ENCODE measurements around the gene PLA2G6.

PLA2G6 gene

DNA sequence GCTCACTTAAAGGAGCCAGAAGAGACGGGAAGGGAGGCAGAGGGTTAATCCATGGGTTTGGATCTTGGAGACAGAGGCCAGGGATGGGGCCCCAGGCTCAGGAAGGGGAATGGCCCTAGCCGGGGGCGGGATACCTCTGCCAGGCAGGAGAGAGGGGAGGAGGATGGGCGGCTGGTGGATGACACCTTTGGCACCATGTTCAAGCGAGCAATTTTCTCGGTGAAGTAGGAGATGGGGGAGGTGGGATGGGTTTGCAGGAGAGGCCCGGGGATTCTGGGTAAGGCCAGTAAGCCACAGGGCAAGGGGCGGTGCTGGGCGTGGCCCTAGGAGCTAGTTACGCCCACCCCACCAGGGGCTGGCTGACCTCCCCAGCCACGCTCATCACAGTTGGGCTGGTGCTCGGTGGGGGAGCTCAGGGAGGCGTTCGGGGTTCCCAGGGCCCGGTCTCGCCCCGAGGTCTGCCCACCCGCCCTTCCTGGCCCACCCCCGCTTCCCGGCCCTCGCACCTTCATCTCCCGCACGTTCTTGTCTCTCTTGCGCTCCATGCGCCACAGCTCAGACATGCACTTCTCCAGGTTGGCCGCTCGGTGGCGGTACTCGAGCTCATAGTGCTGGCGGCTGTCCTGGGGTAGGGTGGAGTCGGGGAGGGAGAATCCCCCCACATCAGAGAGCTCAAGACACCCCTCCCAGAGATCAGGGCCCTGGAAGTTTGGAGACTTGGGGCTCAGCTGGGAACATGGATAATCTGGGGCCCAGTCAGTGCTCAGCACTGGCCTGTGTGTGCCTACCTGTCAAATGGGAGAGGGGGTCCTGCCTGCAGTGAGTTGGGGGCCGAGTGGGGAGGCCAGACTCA, 83.8 kb downstream of the PLA2G6 start:
- H3K27ac ChIP-seq (ENCODE audit: low read length) = no peak overlapping the region
- H3K4me3 ChIP-seq (ENCODE audit: low read length) = peak overlapping the region; percentile 21; the same call in 1 of the 2 replicates
- H3K9me3 ChIP-seq (ENCODE audit: control insufficient read depth, insufficient read depth, low read length) = no peaks in the 10 kb centered on the region
- H3K27me3 ChIP-seq (ENCODE audit: control insufficient read depth, insufficient read depth, low read length) = no peaks in the 10 kb centered on the region
- DNase-seq (ENCODE audit: low read depth, low spot score) = peak; percentile 74
- H3K36me3 ChIP-seq (ENCODE audit: control insufficient read depth, insufficient read depth, low read length) = no peaks in the 10 kb centered on the region
- H3K4me1 ChIP-seq (ENCODE audit: control insufficient read depth, insufficient read depth, low read length) = peaks cover 2% of the 10 kb centered on the region
- WGBS (ENCODE audit: insufficient coverage, insufficient read length) = no CpG with 5 or more reads among the region's 32 CpGs

DNA sequence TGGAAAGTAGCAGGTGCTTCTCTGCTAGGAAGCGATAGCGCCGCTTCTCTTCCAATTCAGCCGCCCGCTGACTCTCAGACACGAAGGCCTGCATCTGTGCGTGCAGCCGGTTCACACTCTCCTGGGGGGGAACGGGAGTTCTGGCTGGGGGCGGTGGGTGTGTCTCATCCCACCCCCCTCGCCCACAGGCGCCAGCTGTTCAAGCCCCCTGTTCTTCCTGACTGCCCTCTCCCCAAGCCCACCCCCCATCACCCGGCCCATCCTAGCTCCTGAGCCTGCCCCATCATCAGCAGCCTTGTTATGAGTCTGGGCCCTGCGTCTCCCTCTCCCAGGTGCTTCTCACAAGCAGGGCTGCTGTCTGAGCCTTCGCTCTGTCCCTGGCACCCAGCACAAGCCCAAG, 84.6 kb downstream of the PLA2G6 start:
- no peaks in the 10 kb centered on the region for H3K36me3 ChIP-seq (ENCODE audit: control insufficient read depth, insufficient read depth, low read length)
- no peak for DNase-seq (ENCODE audit: low read depth, low spot score)
- H3K9me3 ChIP-seq (ENCODE audit: control insufficient read depth, insufficient read depth, low read length) = no peaks in the 10 kb centered on the region
- H3K27me3 ChIP-seq (ENCODE audit: control insufficient read depth, insufficient read depth, low read length) = no peaks in the 10 kb centered on the region
- no peak overlapping the region for H3K27ac ChIP-seq (ENCODE audit: low read length)
- no CpG with 5 or more reads among the region's 15 CpGs for WGBS (ENCODE audit: insufficient coverage, insufficient read length)
- H3K4me3 ChIP-seq (ENCODE audit: low read length) = peak overlapping the region; percentile 21; the same call in 1 of the 2 replicates
- peaks cover 2% of the 10 kb centered on the region for H3K4me1 ChIP-seq (ENCODE audit: control insufficient read depth, insufficient read depth, low read length)

DNA sequence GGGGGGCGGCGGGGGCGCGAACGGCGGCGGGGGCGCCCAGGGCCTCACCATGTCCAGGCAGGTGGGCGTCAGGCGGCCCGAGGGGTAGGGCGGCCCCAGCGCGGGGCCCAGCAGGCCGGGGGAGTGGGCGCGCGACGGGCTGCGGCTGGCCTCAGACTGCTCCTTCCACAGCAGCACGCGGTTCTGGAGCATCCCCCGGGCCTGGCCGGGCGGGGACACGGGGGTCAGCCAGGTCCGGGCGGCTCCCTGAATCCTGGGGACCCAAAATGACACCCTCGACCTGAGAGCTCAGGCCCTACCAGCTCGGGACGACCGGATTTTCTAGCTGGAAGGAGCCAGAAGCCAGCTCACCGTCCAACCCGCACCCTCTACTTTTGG, 92.2 kb downstream of the PLA2G6 start:
- no peak for DNase-seq (ENCODE audit: low read depth, low spot score)
- Histone ChIP-seq H3K27ac (ENCODE audit: low read length) (no peak overlapping the region), H3K36me3 (ENCODE audit: control insufficient read depth, insufficient read depth, low read length) (no peaks in the 10 kb centered on the region), H3K4me1 (ENCODE audit: control insufficient read depth, insufficient read depth, low read length) (no peaks in the 10 kb centered on the region), H3K27me3 (ENCODE audit: control insufficient read depth, insufficient read depth, low read length) (no peaks in the 10 kb centered on the region; the same call in 1 of the 2 replicates), H3K4me3 (ENCODE audit: low read length) (peak overlapping the region; percentile 3; the same call in 1 of the 2 replicates), H3K9me3 (ENCODE audit: control insufficient read depth, insufficient read depth, low read length) (no peaks in the 10 kb centered on the region)
- WGBS (ENCODE audit: insufficient coverage, insufficient read length) = no CpG with 5 or more reads among the region's 34 CpGs

DNA sequence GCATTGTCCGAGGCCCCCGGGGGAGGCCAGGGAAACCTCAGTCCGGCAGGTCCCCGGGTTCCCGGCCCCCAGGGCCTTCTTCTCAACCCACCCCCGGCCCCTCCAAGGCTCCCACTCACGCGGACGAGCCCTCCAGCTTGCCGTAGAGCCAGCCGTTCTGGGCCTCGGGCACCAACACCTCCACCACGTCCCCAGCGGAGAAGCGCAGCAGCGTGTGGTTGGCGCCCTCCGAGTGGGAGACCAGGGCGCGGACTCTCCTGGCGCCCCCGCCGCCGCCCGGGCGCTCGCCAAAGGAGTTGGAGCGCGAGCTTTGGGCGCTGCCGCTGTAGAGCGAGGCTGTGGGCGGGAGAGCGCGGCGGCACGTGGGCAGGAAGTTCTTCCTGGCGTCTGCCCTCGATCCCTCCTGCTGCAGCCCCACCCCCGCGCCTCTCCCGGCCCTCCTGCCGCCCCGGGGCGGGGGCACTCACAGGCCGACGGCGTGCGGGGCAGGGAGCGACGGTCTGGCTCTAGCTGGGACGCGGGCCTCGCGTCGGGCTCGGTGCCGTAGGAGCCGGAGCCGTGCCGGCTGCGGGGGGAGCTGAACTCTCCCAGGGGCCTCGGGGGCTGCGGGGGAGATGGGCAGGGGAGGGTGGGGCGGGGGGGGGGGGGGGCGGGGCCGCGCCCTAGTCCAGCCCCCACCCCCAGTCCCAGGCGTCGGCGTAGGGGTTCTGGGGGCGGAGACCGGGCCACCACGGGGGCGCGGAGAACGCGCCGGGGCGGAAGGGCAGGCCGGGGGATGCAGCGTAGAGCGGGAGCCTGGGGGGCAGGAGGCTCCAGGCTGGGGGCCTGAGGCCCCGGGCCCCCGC, 92.8 kb downstream of the PLA2G6 start:
- H3K9me3 ChIP-seq (ENCODE audit: control insufficient read depth, insufficient read depth, low read length) = no peaks in the 10 kb centered on the region
- peak overlapping the region; percentile 4; the same call in 1 of the 2 replicates for H3K4me3 ChIP-seq (ENCODE audit: low read length)
- H3K4me1 ChIP-seq (ENCODE audit: control insufficient read depth, insufficient read depth, low read length) = peaks cover 3% of the 10 kb centered on the region; the same call in 1 of the 2 replicates
- no peaks in the 10 kb centered on the region for H3K36me3 ChIP-seq (ENCODE audit: control insufficient read depth, insufficient read depth, low read length)
- DNase-seq (ENCODE audit: low read depth, low spot score) = no peak
- no CpG with 5 or more reads among the region's 85 CpGs for WGBS (ENCODE audit: insufficient coverage, insufficient read length)
- H3K27me3 ChIP-seq (ENCODE audit: control insufficient read depth, insufficient read depth, low read length) = no peaks in the 10 kb centered on the region; the same call in 1 of the 2 replicates
- H3K27ac ChIP-seq (ENCODE audit: low read length) = no peak overlapping the region

DNA sequence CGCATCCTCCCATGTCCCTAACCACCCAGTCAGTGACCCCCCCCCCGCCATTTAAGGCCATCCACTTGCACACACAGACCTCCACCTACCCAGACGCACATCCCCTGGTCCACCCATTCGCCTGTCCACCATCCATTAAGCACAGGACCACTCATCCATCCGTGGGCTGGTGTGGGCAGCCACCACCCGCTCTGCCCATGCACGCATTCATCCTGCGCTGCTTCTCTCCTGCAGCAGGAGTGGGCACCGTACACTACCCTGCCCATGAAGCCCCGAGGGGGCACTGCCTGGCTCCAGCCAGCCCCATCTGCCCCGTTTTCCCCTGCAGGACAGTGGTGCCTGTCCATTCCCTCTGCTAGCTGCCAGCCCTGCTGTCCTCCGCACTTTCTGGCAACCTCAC, 93.8 kb downstream of the PLA2G6 start:
- peaks cover 5% of the 10 kb centered on the region; the same call in 1 of the 2 replicates for H3K4me1 ChIP-seq (ENCODE audit: control insufficient read depth, insufficient read depth, low read length)
- no peak for DNase-seq (ENCODE audit: low read depth, low spot score)
- H3K27ac ChIP-seq (ENCODE audit: low read length) = no peak overlapping the region
- H3K9me3 ChIP-seq (ENCODE audit: control insufficient read depth, insufficient read depth, low read length) = no peaks in the 10 kb centered on the region
- no peak overlapping the region for H3K4me3 ChIP-seq (ENCODE audit: low read length)
- H3K36me3 ChIP-seq (ENCODE audit: control insufficient read depth, insufficient read depth, low read length) = no peaks in the 10 kb centered on the region
- no peaks in the 10 kb centered on the region; the same call in 1 of the 2 replicates for H3K27me3 ChIP-seq (ENCODE audit: control insufficient read depth, insufficient read depth, low read length)
- WGBS (ENCODE audit: insufficient coverage, insufficient read length) = no CpG with 5 or more reads among the region's 12 CpGs

DNA sequence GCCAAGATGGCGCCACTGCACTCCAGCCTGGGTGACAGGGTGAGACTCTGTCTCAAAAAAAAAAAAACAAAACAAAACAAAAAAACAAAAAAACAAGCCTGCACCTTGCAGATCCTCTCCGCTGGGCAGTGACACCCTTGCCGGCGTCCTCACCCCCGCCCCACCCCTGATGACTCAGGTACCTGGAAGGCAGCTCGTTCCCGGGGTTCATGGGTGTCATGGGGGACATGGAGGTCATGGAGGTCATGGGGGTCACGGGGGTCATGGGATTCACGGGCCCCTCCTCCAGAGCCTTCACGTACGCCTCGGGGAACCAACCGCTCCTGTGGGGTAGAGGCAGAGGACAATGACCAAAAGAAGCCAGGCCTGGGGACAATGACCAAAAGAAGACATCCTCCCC, 94.7 kb downstream of the PLA2G6 start:
- no peak for DNase-seq (ENCODE audit: low read depth, low spot score)
- Histone ChIP-seq H3K4me1 (ENCODE audit: control insufficient read depth, insufficient read depth, low read length) (peaks cover 5% of the 10 kb centered on the region; the same call in 1 of the 2 replicates), H3K27me3 (ENCODE audit: control insufficient read depth, insufficient read depth, low read length) (peaks cover 1% of the 10 kb centered on the region; the same call in 1 of the 2 replicates), H3K4me3 (ENCODE audit: low read length) (no peak overlapping the region), H3K36me3 (ENCODE audit: control insufficient read depth, insufficient read depth, low read length) (no peaks in the 10 kb centered on the region), H3K27ac (ENCODE audit: low read length) (no peak overlapping the region), H3K9me3 (ENCODE audit: control insufficient read depth, insufficient read depth, low read length) (no peaks in the 10 kb centered on the region)
- no CpG with 5 or more reads among the region's 13 CpGs for WGBS (ENCODE audit: insufficient coverage, insufficient read length)

DNA sequence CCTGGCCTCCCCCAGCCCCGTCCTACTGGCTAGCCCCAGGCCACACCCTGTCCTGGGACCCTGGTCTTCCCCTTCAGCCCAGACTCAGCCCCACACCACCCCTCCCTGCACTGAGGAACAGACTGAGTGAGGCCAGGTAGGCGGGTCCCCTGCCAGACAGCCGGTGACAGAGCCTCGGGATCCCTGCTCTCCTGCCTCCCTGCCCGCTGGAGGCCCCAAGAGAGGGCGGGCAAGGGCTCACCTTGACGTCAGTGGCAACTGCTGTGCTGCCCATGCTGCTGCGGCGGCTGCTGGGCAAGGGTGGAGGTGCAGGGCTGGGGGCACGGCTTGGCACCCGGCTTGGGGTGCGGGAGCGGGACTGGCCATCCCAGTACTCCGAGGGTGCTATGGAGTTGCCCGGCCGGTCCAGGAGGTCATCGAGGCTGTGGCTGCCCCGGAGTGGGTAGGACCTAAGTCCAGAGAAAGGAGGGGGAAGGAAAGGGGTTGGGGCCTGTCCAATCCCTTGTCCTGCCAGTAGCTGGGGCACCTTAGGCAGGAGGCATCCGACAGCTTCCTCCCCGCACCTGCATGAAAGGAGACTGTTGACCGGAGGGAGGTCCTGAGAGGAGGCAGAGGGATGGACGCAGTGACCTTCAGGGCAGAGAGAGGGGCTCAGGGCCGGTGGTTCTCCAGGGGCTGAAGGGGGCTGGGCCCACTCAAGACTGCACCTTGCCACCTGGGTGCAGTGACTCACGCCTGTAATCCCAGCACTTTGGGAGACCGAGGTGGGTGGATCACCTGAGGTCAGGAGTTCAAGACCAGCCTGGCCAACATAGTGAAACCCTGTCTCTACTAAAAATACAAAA, 95.4 kb downstream of the PLA2G6 start:
- Histone ChIP-seq H3K27me3 (ENCODE audit: control insufficient read depth, insufficient read depth, low read length) (peaks cover 5% of the 10 kb centered on the region; the same call in 1 of the 2 replicates), H3K36me3 (ENCODE audit: control insufficient read depth, insufficient read depth, low read length) (no peaks in the 10 kb centered on the region), H3K4me3 (ENCODE audit: low read length) (no peak overlapping the region), H3K4me1 (ENCODE audit: control insufficient read depth, insufficient read depth, low read length) (peaks cover 5% of the 10 kb centered on the region; the same call in 1 of the 2 replicates), H3K9me3 (ENCODE audit: control insufficient read depth, insufficient read depth, low read length) (no peaks in the 10 kb centered on the region), H3K27ac (ENCODE audit: low read length) (no peak overlapping the region)
- WGBS (ENCODE audit: insufficient coverage, insufficient read length) = no CpG with 5 or more reads among the region's 25 CpGs
- no peak for DNase-seq (ENCODE audit: low read depth, low spot score)

DNA sequence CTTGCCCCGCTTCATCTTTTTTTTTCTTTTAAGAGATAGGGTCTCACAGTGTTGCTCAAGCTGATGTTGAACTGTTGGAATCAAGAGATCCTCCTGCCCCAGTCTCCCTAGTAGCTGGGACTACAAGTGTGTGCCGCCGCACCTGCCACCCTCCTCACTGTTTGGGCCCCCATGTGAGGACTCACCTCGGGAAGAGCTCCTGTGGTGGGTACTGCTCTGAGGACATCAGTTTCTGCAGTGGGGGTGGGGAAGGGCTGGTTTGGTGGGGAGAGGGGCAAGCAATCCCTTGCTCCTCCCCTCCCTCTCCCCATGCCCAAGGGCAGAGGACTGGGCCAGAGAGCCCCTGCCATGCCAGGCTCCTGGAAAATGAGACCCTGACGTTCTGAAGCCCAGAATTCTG, 96.1 kb downstream of the PLA2G6 start:
- Histone ChIP-seq H3K36me3 (ENCODE audit: control insufficient read depth, insufficient read depth, low read length) (no peaks in the 10 kb centered on the region), H3K27me3 (ENCODE audit: control insufficient read depth, insufficient read depth, low read length) (peaks cover 5% of the 10 kb centered on the region; the same call in 1 of the 2 replicates), H3K4me3 (ENCODE audit: low read length) (no peak overlapping the region), H3K27ac (ENCODE audit: low read length) (no peak overlapping the region), H3K4me1 (ENCODE audit: control insufficient read depth, insufficient read depth, low read length) (peaks cover 5% of the 10 kb centered on the region; the same call in 1 of the 2 replicates), H3K9me3 (ENCODE audit: control insufficient read depth, insufficient read depth, low read length) (no peaks in the 10 kb centered on the region)
- WGBS (ENCODE audit: insufficient coverage, insufficient read length) = no CpG with 5 or more reads among the region's 5 CpGs
- DNase-seq (ENCODE audit: low read depth, low spot score) = no peak

DNA sequence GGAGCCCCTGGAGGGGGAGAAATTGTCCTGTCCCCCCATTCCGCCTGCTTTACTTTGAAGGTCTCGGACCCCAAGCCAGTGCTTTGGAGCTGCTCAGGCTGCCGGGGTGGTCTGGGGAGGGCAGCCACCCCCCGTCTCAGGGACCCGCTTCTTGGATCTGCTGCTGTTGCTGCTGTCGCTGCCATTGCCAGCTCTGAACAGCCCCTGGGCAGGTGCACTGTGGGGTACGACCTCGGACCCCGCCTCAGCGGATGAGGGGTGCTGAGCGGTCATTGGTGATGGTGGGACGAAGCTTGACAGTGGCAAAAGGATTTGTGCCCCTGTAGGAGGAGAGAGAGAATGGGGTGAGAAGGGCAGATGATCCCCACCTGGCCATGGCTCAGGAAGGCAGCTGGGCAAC, 96.6 kb downstream of the PLA2G6 start:
- H3K4me1 ChIP-seq (ENCODE audit: control insufficient read depth, insufficient read depth, low read length) = peaks cover 5% of the 10 kb centered on the region; the same call in 1 of the 2 replicates
- H3K4me3 ChIP-seq (ENCODE audit: low read length) = no peak overlapping the region
- no CpG with 5 or more reads among the region's 12 CpGs for WGBS (ENCODE audit: insufficient coverage, insufficient read length)
- no peaks in the 10 kb centered on the region for H3K9me3 ChIP-seq (ENCODE audit: control insufficient read depth, insufficient read depth, low read length)
- H3K27me3 ChIP-seq (ENCODE audit: control insufficient read depth, insufficient read depth, low read length) = peaks cover 5% of the 10 kb centered on the region; the same call in 1 of the 2 replicates
- H3K36me3 ChIP-seq (ENCODE audit: control insufficient read depth, insufficient read depth, low read length) = no peaks in the 10 kb centered on the region
- H3K27ac ChIP-seq (ENCODE audit: low read length) = no peak overlapping the region
- no peak for DNase-seq (ENCODE audit: low read depth, low spot score)

Measured in iPS DF 6.9 (cell line).